Hepatic stellate cell (primary cell): ENCODE results near the gene PML.

Source experiments
- DNase-seq: peaks from one replicate; pipeline ENCODE4 v3.0.0; 2011; ENCODE audit warnings: low spot score

Gene PML

DNA sequence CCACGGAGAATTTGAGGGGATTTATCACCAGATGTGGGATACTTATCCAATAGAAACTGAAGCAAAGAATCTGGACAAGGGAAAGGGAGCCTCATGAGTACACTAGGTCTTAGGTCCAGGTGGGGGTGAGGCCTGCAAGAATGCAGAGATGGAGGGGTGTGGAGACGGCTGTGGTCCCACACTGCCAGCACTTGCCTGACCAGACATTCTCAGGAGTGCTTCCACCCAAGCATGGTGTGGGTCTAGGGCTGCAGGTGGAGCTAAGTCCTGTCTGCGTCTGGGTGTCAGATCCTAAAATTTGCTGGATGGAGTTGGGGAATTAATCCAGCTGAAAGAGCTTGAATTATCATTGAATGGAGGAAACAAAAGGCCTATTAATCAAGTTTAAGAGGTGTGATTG is 14.4 kb downstream of the PML start:
- no peak for DNase-seq

DNA sequence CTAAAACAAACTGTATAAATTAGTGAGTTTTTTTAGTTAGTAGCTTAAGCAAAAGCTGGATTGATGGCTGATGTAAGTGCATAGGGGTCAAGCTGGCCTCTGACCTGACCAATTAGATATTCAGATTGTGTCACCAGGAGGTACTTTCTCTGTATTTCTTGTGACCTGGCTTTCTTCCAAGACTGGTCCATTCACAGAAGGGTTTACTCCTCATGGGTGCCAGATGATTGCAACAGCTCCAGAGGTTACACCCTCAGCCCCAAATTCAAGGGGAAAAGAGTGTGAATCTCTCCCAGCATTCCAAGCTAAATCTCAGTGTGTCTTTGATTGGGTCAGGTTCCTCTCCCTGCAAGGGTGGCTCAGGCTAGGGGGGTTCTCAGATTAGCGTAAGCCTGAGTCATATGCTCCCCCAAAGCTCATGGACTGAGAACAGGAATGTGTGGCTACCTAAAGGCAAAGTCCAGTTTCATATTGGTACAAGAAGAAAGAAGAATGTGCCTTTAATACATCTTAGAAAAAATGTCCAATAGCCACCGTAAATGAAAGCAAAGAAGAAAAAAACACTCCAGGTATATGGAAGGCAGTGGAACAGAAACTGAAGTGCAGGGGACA is 16.5 kb downstream of the PML start:
- no peak for DNase-seq

DNA sequence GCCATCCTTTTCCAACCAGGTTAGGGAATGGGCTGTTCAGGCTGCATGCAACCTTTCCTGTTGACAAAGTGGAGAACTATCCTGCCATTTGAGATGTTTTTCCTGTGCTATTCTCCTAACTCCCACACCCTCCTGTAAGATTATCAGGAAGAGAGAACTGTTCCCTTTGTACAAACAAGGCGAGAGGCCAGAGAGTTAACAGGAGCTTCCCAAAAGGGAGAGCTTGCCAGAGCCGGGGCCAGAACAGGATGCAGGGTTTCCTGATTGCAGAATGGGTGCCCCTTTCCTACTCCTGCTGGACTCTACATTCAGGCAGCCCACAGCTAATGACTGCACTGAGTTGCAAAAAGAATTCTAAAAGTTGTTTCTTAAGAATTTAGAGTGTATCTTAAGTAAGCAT is 17.1 kb downstream of the PML start:
- no peak for DNase-seq

DNA sequence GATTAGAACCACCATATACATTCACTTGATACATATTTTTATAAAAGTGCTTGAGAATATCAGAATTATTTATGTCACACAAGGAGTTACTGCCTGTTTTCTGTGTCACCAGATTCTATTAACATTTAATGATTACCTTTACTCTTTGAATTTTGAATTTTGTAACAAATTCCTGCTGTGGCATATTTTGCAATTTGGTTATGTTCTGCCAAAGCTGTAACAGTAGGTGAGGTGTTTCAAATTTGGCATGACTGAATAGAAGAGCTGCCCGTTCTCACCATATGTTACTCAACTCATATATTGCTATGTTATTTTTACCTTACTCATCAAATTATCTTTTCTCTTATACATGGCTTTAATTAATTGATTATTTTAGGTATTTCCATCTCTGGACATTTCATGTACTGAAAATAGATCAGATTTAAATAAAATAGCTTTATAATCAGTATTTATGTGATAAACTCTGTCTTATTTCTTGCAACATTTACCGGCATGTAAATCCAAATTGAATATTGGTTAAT is 18.9 kb downstream of the PML start:
- DNase-seq, result no peak

DNA sequence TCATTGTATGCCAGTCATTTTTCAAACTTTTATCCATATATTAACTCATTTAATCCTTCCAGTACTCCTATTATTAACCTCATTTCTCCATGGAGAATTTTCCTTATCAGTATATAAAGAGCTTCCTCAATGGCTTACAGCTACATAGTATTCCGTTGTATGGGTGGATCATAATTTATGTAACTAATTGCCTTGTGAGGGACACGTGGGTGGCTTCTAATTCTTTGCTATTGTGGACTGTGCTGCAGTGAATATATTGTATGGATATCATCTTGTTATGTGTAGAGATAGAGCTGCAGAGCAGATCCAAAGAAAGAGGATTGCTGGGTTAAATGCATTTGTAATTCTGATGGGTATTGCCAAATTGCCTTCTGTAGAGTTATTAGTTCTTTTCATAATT is 25.2 kb downstream of the PML start:
- no peak for DNase-seq

DNA sequence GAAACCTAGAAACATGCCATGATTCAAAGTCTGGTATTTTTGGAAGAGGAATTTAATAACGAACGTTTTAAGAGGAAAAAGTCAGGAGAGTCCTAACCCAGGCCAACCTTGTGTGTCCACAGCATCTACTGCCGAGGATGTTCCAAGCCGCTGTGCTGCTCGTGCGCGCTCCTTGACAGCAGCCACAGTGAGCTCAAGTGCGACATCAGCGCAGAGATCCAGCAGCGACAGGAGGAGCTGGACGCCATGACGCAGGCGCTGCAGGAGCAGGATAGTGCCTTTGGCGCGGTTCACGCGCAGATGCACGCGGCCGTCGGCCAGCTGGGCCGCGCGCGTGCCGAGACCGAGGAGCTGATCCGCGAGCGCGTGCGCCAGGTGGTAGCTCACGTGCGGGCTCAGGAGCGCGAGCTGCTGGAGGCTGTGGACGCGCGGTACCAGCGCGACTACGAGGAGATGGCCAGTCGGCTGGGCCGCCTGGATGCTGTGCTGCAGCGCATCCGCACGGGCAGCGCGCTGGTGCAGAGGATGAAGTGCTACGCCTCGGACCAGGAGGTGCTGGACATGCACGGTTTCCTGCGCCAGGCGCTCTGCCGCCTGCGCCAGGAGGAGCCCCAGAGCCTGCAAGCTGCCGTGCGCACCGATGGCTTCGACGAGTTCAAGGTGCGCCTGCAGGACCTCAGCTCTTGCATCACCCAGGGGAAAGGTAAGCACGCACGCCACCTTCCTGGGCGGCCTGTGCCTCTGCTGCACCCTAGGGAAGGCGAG is 28.4 kb downstream of the PML start:
- no peak for DNase-seq

DNA sequence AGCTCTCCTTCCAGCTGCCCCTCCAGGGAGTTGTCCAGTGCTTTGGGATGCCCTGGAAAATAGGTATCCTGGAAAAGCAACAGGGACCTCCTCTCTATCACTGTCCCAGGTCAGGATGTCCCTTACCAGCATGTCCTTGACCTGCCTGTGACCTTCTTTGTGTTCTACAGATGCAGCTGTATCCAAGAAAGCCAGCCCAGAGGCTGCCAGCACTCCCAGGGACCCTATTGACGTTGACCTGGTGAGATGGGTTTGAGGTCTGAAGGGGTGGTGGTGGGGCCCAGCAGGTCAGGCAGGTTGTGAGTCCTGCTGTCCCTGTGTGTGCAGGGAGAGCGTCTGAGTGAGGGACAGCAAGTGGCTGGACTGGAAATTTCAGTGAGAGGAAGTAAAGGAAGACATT is 30.2 kb downstream of the PML start:
- DNase-seq, result no peak

DNA sequence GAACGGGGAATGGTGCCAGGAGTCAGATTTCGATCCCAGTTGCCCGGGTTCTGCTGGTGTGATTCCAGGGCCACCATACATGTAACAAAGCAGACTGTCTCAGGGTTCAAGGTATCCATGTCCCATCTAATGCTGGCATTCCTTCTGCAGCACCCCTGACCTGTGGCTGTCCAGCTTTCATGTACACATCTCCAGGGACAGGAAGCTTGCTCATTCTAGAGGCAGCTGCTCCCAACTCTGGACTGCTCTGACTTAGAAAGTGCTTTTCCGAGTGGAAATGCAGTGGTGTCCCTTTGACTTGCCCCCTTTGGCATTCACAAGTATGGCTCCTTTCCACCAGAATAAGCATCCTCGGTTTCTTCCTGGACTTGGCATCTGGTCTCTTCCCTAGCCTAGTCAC is 30.9 kb downstream of the PML start:
- peak; percentile 72 for DNase-seq

DNA sequence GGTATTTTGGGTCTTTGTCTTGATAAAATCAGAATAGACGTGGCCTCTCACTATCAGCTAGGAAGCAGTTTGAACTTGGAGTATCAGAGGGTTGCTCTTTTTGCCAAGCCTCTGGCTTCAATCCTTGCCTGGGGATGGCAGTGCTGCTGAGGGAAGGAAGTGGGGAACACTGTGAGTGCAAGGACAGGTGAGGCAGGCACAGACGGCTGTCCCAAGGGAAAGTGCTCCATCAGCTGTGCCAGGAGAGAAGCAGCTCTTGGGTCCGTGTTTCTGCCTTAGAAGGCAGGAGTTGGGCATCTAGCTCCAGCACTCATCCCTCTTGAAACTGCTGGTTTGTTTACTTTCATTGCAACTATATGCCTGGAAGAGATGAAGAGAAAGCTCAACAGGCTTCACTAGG is 33.2 kb downstream of the PML start:
- DNase-seq, result no peak

DNA sequence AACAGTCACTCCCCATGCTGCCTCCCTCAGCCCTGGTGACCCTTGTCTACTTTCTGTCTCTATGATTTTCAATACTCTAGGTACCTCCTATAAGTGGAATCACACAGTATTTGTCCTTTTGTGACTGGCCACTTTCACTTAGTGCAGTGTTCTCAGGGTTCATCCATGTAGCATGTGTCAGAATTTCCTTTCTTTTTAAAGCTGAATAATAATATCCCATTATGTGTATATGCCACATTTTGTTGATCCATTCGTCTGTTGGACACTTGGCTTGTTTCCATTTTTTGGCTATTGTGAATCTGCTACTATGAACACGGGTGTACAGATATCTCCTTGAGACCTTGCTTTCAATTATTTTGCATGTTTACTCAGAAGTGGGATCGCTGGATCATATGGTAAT is 34.1 kb downstream of the PML start:
- no peak for DNase-seq

DNA sequence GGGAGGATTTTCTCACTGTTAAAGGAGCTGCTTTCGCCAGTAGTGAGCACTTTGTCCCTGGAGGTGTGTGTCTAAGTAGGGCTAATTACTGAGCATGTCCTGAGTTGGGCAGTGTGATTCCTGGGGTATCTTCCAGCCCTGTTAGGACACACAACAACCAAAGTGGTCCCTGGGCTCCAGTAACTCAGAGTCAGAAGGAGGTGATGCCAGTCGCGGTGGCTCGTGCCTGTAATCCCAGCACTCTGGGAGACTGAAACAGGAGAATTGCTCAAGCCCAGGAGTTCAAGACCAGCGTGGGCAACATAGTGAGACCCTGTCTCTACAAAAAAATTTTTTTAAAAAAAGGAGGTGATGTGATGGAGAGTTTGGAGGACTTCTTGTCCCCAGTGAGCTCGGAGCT is 37.5 kb downstream of the PML start:
- DNase-seq, result no peak

DNA sequence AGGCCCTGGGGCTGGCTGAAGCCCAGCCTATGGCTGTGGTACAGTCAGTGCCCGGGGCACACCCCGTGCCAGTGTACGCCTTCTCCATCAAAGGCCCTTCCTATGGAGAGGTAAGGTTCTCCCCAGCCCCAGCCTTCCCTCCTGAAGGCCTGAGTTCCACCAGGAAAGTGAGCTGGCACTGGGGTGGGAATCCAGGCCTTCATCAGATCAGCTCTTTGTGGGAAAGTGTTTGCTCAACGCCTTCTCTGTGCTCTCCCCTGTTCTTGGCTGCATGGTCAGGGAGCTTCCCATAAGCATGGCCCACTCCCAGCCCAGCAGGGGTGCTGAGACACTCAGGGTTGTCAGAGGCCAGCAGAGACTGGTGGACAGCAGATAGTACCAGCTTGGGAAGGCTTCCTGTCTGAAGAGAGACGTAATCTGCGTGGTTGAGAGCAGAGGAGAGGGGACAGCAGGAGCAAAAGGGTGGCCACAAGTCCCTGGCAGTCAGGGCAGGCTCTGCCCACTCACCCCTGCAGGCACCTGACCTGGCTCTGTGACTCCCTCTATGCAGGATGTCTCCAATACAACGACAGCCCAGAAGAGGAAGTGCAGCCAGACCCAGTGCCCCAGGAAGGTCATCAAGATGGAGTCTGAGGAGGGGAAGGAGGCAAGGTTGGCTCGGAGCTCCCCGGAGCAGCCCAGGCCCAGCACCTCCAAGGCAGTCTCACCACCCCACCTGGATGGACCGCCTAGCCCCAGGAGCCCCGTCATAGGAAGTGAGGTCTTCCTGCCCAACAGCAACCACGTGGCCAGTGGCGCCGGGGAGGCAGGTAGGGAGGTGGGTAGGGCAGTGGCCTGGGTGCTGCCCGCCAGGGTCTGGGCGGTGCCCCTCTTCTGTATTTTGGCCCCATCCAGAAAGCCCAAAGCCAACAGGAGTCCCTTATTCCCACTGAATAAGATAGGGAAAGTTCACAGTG is 38.4 kb downstream of the PML start:
- no peak for DNase-seq

DNA sequence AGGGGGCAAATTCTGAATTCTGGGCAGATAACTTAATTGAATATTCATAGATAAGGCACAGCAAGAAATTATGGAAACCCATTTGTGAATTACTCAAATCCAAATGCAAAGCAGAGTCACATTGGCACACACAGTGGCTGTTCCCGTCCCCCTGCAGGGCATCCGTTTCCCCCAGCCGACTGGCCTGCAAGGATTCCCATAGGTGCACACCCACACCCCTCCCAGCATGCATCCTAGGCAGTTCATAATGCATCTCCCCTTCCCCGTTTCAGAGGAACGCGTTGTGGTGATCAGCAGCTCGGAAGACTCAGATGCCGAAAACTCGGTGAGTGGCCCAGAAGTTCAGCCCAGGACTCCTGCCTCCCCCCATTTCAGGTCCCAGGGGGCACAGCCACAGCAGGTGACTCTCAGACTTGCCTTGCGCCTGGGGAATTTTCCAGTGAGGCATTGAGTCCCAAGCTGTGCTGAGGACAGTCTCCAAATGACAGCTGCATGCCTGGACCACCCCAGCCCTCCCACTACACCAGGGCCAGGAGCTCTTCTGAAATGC is 39.8 kb downstream of the PML start:
- DNase-seq, result no peak

DNA sequence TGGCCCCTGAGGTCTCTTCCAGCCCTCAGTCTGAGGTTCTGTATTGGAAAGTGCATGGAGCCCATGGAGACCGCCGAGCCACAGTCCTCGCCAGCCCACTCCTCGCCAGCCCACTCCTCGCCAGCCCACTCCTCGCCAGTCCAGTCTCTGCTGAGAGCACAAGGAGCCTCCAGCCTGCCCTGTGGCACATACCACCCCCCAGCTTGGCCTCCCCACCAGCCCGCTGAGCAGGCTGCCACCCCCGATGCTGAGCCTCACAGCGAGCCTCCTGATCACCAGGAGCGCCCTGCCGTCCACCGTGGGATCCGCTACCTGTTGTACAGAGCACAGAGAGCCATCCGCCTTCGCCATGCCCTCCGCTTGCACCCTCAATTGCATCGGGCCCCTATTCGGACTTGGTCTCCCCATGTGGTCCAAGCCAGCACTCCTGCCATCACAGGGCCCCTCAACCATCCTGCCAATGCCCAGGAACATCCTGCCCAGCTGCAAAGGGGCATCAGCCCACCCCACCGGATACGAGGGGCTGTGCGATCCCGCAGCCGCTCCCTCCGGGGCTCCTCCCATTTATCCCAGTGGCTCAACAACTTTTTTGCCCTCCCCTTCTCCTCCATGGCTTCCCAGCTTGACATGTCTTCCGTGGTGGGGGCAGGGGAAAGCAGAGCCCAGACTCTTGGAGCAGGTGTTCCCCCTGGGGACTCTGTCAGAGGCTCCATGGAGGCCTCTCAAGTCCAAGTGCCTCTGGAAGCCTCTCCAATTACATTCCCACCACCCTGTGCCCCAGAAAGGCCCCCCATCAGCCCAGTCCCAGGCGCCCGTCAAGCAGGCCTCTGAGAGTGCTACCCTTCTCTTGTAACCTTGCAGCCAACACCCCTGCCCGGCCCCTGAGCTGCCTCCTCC is 40.9 kb downstream of the PML start:
- no peak for DNase-seq

DNA sequence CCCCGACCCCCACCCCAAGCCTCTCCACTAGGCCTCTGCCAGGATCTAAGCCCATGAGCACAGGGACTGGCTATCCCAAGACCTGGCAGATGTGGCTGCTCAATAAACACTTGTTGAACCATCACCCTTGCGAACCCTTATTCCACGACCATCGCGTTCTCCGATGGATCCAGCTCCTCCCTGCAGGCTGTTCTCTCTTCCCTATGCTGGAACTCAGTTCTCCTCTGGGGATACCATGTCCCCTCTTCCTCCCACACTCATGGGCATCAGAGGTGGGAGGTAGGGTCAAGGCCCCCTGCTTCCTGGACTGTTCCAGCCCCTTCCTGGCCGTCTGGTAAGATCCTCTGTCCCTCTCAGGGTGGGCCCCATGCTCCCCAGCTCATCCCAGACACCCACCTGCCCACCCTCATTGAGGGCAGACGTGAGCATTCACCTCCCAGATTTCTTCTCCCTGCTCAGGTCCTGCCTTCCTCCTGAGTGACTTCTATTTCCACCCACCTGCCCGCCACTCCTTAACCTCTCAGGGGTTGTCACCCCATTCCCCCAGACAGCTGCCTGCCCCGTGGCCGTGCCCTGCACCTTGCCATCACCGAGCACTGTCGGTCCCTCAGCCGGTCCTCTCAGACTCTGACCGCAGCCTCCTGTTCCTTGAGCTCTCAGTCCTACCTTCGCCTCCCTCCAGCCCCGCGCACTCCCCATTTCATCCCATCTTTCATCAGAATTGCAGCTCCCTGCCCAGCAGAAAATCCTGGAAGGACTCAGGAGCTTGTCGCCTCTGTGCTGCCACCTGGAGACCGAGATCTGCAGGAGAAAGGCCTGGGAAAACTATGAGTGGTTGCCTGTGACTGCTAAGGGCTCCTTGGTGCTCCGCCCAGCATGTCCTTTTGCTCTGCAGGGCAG is 42.0 kb downstream of the PML start:
- DNase-seq, result peak; percentile 82

DNA sequence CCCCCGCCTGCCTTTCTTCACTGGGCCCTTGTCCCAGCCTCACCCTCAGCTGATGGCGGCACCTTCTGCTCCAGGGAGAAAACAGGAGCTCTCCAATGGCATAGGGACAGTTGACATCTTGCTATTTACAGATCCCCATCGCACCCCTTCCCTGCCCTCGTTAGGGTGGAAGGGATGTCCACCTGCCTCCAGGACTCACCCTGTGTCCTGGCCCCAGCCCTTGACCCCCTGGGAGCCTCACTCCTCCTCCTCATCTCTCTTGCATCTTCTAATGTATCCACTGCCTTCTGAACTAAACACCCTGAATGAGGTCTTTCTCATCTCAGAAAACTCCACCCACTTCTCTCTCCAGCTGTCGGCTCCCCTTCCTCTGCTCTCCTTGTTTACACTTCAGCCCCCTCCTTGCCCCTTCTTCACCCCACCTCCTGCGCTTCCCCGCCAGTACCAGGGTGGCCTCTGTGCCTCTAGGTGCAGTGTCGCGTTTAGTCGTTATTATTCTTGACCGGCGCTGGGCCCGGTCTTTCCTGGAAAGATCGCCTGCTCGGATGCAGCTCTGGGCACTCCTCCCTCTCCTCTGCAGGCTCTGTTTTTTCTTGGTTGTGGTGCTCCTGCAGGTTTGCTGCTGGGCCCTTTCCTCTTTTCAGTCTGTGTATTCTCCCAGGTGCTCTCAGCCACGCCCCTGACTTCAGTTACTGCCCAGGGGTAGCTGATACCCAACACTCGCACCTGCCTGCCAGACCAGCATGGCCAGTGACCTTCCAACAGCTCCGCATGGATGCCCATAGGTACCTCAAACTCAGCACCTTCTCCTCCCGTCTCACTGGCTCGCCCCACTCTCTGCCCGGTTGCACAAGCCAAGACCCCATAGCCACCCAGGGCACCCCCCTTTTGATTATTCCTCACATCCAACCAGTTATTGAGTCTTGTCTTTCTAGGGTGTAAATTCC is 42.9 kb downstream of the PML start:
- DNase-seq, result no peak

DNA sequence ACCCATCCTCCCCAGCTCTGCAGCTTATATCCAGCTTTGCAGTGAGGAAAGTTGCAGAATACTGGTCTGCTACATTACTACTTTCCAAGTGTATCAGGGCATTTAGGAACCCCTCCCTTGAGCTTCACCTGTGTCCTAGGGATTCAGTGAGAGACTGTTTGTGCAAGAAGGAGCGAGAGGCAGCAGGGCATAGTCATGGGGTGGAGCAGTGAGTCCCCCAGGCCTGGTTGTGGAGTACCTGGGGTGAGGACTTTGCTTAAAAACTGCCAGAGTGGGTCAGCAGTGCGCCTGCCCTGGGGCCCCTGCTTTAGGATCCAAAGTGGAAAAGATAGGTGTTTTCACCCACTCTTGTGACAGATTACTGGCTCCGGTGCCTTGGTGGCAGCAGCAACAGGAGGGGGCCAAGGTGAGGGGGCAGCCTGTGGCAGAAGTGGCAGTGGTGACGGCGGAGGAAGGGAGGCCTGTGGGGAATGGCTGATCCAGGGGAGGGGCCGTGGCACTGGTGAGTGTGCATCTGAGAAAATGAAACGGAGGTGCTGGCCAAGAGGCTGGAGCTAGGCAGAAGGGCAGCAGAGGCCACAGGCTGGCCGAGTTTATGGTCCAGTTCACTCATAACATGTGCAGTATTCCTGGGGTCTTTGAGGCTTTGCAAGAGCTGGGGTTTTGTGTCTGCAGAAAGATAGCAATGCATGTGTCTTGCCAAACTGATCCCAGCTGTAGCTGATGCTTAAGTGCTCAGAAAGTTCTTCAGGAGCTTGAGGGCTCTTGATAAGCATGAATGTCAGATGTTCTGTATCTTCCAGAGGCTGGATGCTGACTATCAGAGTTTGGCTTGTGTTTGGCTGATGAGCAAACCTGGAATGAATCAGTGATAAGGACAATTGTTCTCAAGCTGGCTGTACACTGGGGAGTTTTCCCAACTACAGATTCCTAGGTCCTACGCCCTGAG is 44.5 kb downstream of the PML start:
- DNase-seq, result no peak

DNA sequence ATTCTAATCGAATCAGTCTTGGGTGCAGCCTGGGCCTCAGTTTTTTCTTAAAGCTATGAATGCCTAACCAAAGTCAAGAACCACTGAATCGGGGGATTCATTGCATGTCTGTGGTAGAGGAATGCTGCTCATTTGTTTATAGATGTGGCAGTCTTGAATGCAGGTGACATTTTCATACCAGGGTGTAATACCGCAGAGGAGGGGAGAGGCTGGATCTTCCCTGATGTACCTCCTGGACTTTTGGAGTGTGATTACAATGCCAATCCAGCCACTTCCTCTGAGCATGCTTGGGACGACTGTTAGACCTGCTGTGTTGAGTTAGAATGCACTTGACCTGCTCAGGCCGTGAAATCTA is 45.1 kb downstream of the PML start:
- DNase-seq, result no peak
